Sigmoid colon (tissue), 7 donors: ENCODE results near the gene MRPL54. TPM values are rescaled to one million over a fixed set of nuclear protein-coding genes. Genes with fewer than 3 reads are reported as not detected.

Experiments used
- DNase-seq: peaks from one replicate; pipeline ENCODE4 v3.0.0-alpha.2; 2019
- H3K27ac ChIP-seq, 4 donors: fragments of 200-600 bp; sonication (generic); one replicate each; pipeline ENCODE4 v1.5.1; 2016 to 2019; ENCODE audit warnings: mild to moderate bottlenecking in 1 of 4
- H3K27me3 ChIP-seq, 3 donors: fragments of 200-600 bp; sonication (generic); one replicate each; pipeline ENCODE4 v1.5.1; 2019; ENCODE audit warnings: mild to moderate bottlenecking in 1 of 3
- H3K36me3 ChIP-seq, 4 donors: fragments of 200-600 bp; sonication (generic); one replicate each; pipeline ENCODE4 v1.5.1; 2016 to 2019
- H3K4me1 ChIP-seq, 4 donors: fragments of 200-600 bp; sonication (generic); one replicate each; pipeline ENCODE4 v1.5.1; 2017 to 2019
- H3K4me3 ChIP-seq, 4 donors: fragments of 200-600 bp; sonication (generic); one replicate each; pipeline ENCODE4 v1.5.1; 2017 to 2019; ENCODE audit warnings: mild to moderate bottlenecking in 2 of 4, moderate library complexity in 1 of 4
- H3K9me3 ChIP-seq, 4 donors: fragments of 200-600 bp in 3 of 4; sonication (generic) in 3 of 4; one replicate each; pipeline versions ENCODE4 v1.5.1 to v1.6.1; 2013 to 2019
- EP300 ChIP-seq, 4 donors: sonication (generic); formaldehyde crosslinking; IDR thresholded peaks; one replicate each; pipeline ENCODE4 v1.6.1; 2017; ENCODE audit warnings: antibody characterized with exemption in 4 of 4
- POLR2A ChIP-seq, 2 donors: fragments of 450-650 bp; IDR thresholded peaks; one replicate each; pipeline ENCODE4 v1.6.1; 2016; ENCODE audit warnings: antibody characterized with exemption in 2 of 2, mild to moderate bottlenecking in 2 of 2, moderate library complexity in 2 of 2
- POLR2AphosphoS5 ChIP-seq, 4 donors: sonication (generic); formaldehyde crosslinking; IDR thresholded peaks; one replicate each; pipeline ENCODE4 v1.6.1; 2017; ENCODE audit warnings: antibody characterized with exemption in 4 of 4
- WGBS, 2 donors: extraction: QIAGEN DNeasy Blood & Tissue Kit; methylation state at CpG; one replicate each; pipeline ENCODE4 v1.1.7; 2013; 5-methylcytosine and 5-hydroxymethylcytosine counted together
- intact Hi-C: fragments of 100-400 bp; cut with DNase I; formaldehyde crosslinking; loops from one replicate; pipeline ENCODE4 v1.15.1; 2023
- polyA plus RNA-seq, 3 donors: library from polyadenylated mRNA; stranded (reverse); fragments of 200-250 nt; gene quantifications; one replicate each; pipeline ENCODE4 v1.2.3, GENCODE V29; 2013
- total RNA-seq, 4 donors: library from RNA; depleted of rRNA; stranded (reverse); fragments of >200 nt; gene quantifications; one replicate each; pipeline ENCODE4 v1.1.0, GENCODE V29; 2016
- TF ChIP-seq, protein P1 (sequence below), 4 experiments: fragments of 450-650 bp in 3 of 4; fragments of 200-600 bp in 1 of 4; IDR thresholded peaks; one replicate each; pipeline ENCODE4 v1.5.1; 2016 to 2019; ENCODE audit warnings: antibody characterized with exemption in 4 of 4, mild to moderate bottlenecking in 3 of 4, moderate library complexity in 2 of 4
- donor health status: healthy with polysubstance abuse.
- donor health status: Bipolar disorder and iron deficiency.
- donor health status: healthy.

The MRPL54 gene
- total and polyA plus RNA-seq, 7 donors = 80.6 to 185 (median 105) TPM

DNA sequence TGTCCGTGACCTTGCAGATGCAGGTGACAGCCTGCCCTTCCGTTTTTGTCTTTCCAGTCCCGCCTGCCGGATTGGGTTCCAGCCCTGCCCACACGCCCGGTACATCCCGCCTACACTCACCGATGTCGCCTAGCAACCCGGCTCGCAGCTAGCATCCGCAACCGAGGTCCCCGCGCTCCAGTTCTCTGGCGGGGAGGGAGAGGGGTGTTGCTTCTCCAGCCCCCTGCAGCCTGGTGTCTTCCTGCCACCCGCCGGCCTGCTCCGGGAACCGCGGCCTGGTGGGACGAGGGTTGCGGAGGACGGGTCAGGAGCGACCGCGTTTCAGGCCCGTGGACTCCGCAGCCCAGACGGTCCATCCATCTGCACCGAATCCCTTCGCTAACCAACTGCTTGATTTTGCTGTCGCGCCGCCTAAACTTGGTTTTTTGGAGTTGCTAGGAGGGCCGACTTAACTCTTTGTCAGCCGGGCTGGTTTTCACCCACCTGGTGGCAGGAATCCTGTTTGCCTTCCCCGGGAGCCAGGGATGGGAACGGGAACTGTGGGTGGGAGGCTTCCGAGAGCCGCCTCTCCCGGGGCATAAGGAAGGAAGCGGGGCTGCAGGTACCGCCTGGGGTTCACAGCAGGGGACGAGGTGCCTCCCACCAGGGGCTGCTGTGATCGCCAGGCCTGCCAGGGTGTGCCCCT is 39.1 kb downstream of the MRPL54 start:
- H3K9me3 ChIP-seq = peaks cover 0 to 5% (median 0%) of the 10 kb centered on the region in 4 donors
- DNase-seq = no peak
- 4 to 6% methylated on average over 46 of the region's 46 CpGs for WGBS, 2 donors
- H3K27ac ChIP-seq = no peak overlapping the region
- H3K4me3 ChIP-seq = peak overlapping the region in 2 of 4 donors; percentile 24 to 39
- intact Hi-C loops = no loop called here
- H3K36me3 ChIP-seq = no peaks in the 10 kb centered on the region
- H3K27me3 ChIP-seq = peaks cover 20 to 47% (median 34%) of the 10 kb centered on the region in 3 donors
- TF ChIP-seq POLR2AphosphoS5 (IDR thresholded peaks at IDR 0.05) (no peak), EP300 (IDR thresholded peaks at IDR 0.05) (no peak), POLR2A (IDR thresholded peaks at IDR 0.05) (no peak)
- TF ChIP-seq, protein P1, sequence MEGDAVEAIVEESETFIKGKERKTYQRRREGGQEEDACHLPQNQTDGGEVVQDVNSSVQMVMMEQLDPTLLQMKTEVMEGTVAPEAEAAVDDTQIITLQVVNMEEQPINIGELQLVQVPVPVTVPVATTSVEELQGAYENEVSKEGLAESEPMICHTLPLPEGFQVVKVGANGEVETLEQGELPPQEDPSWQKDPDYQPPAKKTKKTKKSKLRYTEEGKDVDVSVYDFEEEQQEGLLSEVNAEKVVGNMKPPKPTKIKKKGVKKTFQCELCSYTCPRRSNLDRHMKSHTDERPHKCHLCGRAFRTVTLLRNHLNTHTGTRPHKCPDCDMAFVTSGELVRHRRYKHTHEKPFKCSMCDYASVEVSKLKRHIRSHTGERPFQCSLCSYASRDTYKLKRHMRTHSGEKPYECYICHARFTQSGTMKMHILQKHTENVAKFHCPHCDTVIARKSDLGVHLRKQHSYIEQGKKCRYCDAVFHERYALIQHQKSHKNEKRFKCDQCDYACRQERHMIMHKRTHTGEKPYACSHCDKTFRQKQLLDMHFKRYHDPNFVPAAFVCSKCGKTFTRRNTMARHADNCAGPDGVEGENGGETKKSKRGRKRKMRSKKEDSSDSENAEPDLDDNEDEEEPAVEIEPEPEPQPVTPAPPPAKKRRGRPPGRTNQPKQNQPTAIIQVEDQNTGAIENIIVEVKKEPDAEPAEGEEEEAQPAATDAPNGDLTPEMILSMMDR (IDR thresholded peaks at IDR 0.05) = no peak
- H3K4me1 ChIP-seq = peaks cover 0 to 13% (median 9%) of the 10 kb centered on the region in 4 donors

GRCh38 chr19:3803114-3803888 is 40.8 kb downstream of the MRPL54 start:
- Histone ChIP-seq H3K36me3 (no peaks in the 10 kb centered on the region), H3K9me3 (no peaks in the 10 kb centered on the region), H3K4me3 (no peak overlapping the region), H3K4me1 (peaks cover 0 to 13% (median 9%) of the 10 kb centered on the region in 4 donors), H3K27me3 (peaks cover 20 to 47% (median 34%) of the 10 kb centered on the region in 3 donors), H3K27ac (no peak overlapping the region)
- no peak for DNase-seq
- TF ChIP-seq EP300 (IDR thresholded peaks at IDR 0.05) (no peak), POLR2AphosphoS5 (IDR thresholded peaks at IDR 0.05) (no peak), POLR2A (IDR thresholded peaks at IDR 0.05) (no peak)
- TF ChIP-seq, protein P1 (IDR thresholded peaks at IDR 0.05) = no peak
- intact Hi-C loops = no loop called here
- WGBS, 2 donors = 82 to 86% methylated on average over 24 of the region's 24 CpGs

DNA sequence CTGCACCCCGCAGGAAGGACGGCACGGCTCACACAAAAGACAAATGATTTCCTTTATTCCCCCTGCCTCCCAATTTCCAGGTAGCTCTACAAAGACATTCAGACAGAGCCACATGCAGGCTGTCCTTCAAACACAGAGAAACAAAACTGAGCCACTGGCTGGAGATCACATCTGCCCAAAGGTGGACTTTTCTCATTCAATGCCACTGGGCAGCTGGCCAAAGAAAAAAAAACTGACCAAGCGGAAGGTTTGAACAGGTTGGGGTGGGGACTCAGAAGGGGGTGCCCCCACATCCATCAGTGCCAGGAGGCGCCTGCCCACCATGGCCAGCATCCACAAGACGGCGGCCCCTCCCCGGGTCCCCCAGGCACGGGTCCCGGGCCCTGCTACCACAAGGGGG is 41.5 kb downstream of the MRPL54 start:
- Histone ChIP-seq H3K9me3 (no peaks in the 10 kb centered on the region), H3K4me1 (peaks cover 0 to 13% (median 9%) of the 10 kb centered on the region in 4 donors), H3K27ac (no peak overlapping the region), H3K27me3 (peaks cover 20 to 42% (median 33%) of the 10 kb centered on the region in 3 donors), H3K4me3 (no peak overlapping the region), H3K36me3 (no peaks in the 10 kb centered on the region)
- 78 to 86% methylated on average over 10 of the region's 10 CpGs for WGBS, 2 donors
- no peak for TF ChIP-seq POLR2AphosphoS5 (IDR thresholded peaks at IDR 0.05)
- TF ChIP-seq POLR2A (IDR thresholded peaks at IDR 0.05) = no peak
- no peak for TF ChIP-seq EP300 (IDR thresholded peaks at IDR 0.05)
- TF ChIP-seq, protein P1 (IDR thresholded peaks at IDR 0.05) = no peak
- intact Hi-C loops = no loop called here
- DNase-seq = no peak

DNA sequence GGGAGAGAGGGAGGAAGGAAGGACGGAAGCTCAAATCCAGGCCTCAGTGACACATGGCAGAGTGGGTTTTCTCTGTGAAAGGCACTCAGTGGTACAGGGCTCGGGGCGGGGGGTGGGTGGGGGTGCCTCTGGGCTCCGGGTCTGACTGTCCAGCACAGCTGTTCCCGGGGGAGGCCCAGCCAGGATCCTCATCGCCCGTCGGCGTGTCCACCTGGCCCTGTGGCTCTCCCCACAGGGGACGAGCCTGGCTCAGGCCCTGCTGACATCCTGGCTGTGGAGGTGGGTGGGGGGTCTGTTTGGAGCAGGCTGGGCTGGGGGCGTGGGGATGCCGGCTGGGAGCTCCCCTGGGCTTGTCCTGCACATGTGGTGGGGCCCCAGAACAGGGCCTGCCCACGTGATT is 41.9 kb downstream of the MRPL54 start:
- TF ChIP-seq POLR2A (IDR thresholded peaks at IDR 0.05) = no peak
- TF ChIP-seq, protein P1 (IDR thresholded peaks at IDR 0.05) = no peak
- TF ChIP-seq EP300 (IDR thresholded peaks at IDR 0.05) = no peak
- TF ChIP-seq POLR2AphosphoS5 (IDR thresholded peaks at IDR 0.05) = no peak
- intact Hi-C loops = no loop called here

More for the DNA sequence above, 41.9 kb downstream of the MRPL54 start:
- DNase-seq = no peak
- peaks cover 0 to 13% (median 9%) of the 10 kb centered on the region in 4 donors for H3K4me1 ChIP-seq
- WGBS, 2 donors = 76 to 83% methylated on average over 13 of the region's 13 CpGs
- no peaks in the 10 kb centered on the region for H3K36me3 ChIP-seq
- H3K9me3 ChIP-seq = no peaks in the 10 kb centered on the region
- no peak overlapping the region for H3K4me3 ChIP-seq
- H3K27me3 ChIP-seq = peaks cover 17 to 38% (median 28%) of the 10 kb centered on the region in 3 donors
- H3K27ac ChIP-seq = no peak overlapping the region
